ENCODE measurements around the gene KLHDC7A. TPM values are rescaled to one million over a fixed set of nuclear protein-coding genes. Genes with fewer than 3 reads are reported as not detected.

The KLHDC7A gene
- 1.2 to 2.0 TPM (median 1.3 TPM) in 5 replicates for total RNA-seq (2022; extraction: Qiagen RNA extraction; ENCODE audit: low read depth)

DNA sequence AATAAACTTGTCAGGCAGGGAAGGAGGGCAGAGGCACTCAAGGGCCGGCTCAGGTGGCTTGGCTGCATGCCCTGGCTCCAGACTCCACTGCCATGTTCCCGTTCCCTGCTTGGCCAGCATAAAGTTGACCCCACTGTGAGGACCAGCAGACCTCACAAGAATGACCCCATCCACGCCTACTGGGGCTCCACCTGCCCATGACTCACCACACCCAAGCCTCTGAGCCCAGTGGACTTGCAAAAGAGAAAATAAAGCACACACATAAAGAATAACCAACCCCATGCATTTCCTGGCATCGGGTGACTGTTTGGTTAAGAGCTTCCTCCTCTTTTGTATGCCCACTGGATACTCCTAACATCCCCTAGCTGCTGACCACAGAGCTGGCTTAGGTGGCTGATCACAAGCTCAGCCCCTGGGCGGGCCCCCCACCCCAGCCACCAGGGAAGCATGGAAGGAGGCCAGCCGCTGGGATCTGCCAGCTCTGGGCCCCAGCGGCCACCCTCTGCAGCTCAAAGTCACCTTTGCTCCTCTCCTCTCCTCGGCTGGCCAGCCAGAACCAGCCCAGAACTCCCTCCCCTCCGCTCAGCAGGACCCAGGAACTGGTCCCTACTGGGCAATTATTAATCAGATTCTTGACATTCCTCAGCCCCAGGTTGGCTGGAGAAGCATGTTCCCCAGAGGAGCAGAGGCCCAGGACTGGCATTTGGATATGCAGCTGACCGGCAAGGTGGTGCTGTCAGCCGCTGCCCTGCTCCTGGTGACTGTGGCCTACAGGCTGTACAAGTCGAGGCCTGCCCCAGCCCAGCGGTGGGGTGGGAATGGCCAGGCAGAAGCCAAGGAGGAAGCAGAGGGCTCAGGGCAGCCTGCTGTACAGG, at the start of gene KLHDC7A:
Gene KLHDC7A, plus strand, starts transcription at position 616 of the 875 bp plus-strand sequence. Its CDS starts 52 bp downstream, at position 668.

Other genes starting within 250 kb of the KLHDC7A start
- gene PAX7, start 149.9 kb downstream of the KLHDC7A start, total RNA-seq (2022; extraction: Qiagen RNA extraction; ENCODE audit: low read depth), result 0.36 to 0.50 TPM (median 0.47 TPM) in 5 replicates

Measured in A549 treated with CpdA at 1 μM for 4 hours (cell line).